GM23338 (cell line): ENCODE results near the gene GBE1. TPM values are rescaled to one million over a fixed set of nuclear protein-coding genes. Genes with fewer than 3 reads are reported as not detected.

Experiments
- ATAC-seq: fragments of 200-7000 bp; cut with Tn5 transposase; 3 replicates; pipeline ENCODE4 v1.9.1; 2020
- DNase-seq: peaks from one replicate; pipeline ENCODE4 v3.0.0-alpha.2; 2015; ENCODE audit warnings: low spot score
- H2AFZ ChIP-seq: fragments of 200-600 bp; sonication (generic); 2 replicates; pipeline ENCODE4 v1.8.0; 2016; ENCODE audit warnings: antibody characterized with exemption, mild to moderate bottlenecking, moderate library complexity
- H3F3A ChIP-seq: fragments of 200-600 bp; sonication (generic); replicated peaks from 2 replicates; pipeline ENCODE4 v1.8.0; 2017; ENCODE audit warnings: antibody characterized with exemption, mixed run types, low read depth
- H3K27ac ChIP-seq: fragments of 200-600 bp; sonication (generic); 2 replicates; pipeline ENCODE4 v1.6.1; 2016; ENCODE audit warnings: low read depth
- H3K27me3 ChIP-seq: fragments of 200-600 bp; sonication (generic); 2 replicates; pipeline ENCODE4 v1.8.0; 2016; ENCODE audit warnings: mild to moderate bottlenecking, mixed run types, moderate library complexity; ENCODE audit not compliant: insufficient read depth
- H3K36me3 ChIP-seq: fragments of 200-600 bp; sonication (generic); 2 replicates; pipeline ENCODE4 v1.8.0; 2016; ENCODE audit warnings: mild to moderate bottlenecking; ENCODE audit not compliant: insufficient read depth
- H3K4me1 ChIP-seq: fragments of 200-600 bp; sonication (generic); 2 replicates; pipeline ENCODE4 v1.8.0; 2016; ENCODE audit warnings: mild to moderate bottlenecking, moderate library complexity; ENCODE audit not compliant: insufficient read depth
- H3K4me2 ChIP-seq: fragments of 200-600 bp; sonication (generic); 2 replicates; pipeline ENCODE4 v1.7.1; 2017; ENCODE audit warnings: mixed run types
- H3K4me3 ChIP-seq: fragments of 200-600 bp; sonication (generic); 2 replicates; pipeline ENCODE4 v1.6.1; 2016; ENCODE audit warnings: mixed run types
- H3K79me2 ChIP-seq: fragments of 200-600 bp; sonication (generic); replicated peaks from 2 replicates; pipeline ENCODE4 v1.8.0; 2017; ENCODE audit warnings: mild to moderate bottlenecking; ENCODE audit not compliant: insufficient read depth
- H3K9me2 ChIP-seq: fragments of 200-600 bp; sonication (generic); 2 replicates; pipeline ENCODE4 v1.8.0; 2017; ENCODE audit not compliant: insufficient read depth
- H4K20me1 ChIP-seq: fragments of 200-600 bp; sonication (generic); replicated peaks from 2 replicates; pipeline ENCODE4 v1.8.0; 2017; ENCODE audit warnings: mild to moderate bottlenecking; ENCODE audit not compliant: insufficient read depth
- H3K27ac Mint-ChIP-seq: 2 replicates; pipeline ENCODE4 v1.8.0; 2020; ENCODE audit warnings: inconsistent platforms, mild to moderate bottlenecking, moderate library complexity, mixed read lengths
- H3K27me3 Mint-ChIP-seq: 3 replicates; pipeline ENCODE4 v1.8.0; 2022; ENCODE audit warnings: low read depth, mild to moderate bottlenecking, moderate library complexity, mixed read lengths, inconsistent platforms; ENCODE audit not compliant: insufficient read depth, poor library complexity
- H3K36me3 Mint-ChIP-seq: 3 replicates; pipeline ENCODE4 v1.8.0; 2021; ENCODE audit warnings: low read depth, mild to moderate bottlenecking, inconsistent platforms, moderate library complexity, mixed read lengths
- H3K4me1 Mint-ChIP-seq: 3 replicates; pipeline ENCODE4 v1.8.0; 2020; ENCODE audit warnings: mild to moderate bottlenecking, inconsistent platforms, mixed read lengths
- H3K4me3 Mint-ChIP-seq: 3 replicates; pipeline ENCODE4 v1.8.0; 2021; ENCODE audit warnings: moderate library complexity, mild to moderate bottlenecking, inconsistent platforms, mixed read lengths
- H3K9me3 Mint-ChIP-seq: 3 replicates; pipeline ENCODE4 v1.8.0; 2020; ENCODE audit warnings: moderate library complexity, mild to moderate bottlenecking, inconsistent platforms, mixed read lengths
- CREB1 ChIP-seq: fragments of 250-450 bp; sonication (Bioruptor Pico); IDR thresholded peaks from 2 replicates; pipeline ENCODE4 v1.5.0; 2020; ENCODE audit warnings: low read depth, mild to moderate bottlenecking, moderate library complexity
- EZH2 ChIP-seq: fragments of 200-600 bp; sonication (generic); IDR thresholded peaks from one replicate; pipeline ENCODE4 v1.8.0; 2017; ENCODE audit warnings: antibody characterized with exemption, mild to moderate bottlenecking, low read depth; ENCODE audit not compliant: unreplicated experiment
- EZH2phosphoT487 ChIP-seq: fragments of 200-600 bp; sonication (generic); IDR thresholded peaks from one replicate; pipeline ENCODE4 v1.8.1; 2018; ENCODE audit warnings: antibody characterized with exemption; ENCODE audit not compliant: unreplicated experiment
- JUNB ChIP-seq: IDR thresholded peaks from one replicate; pipeline ENCODE4 v1.6.1; 2016; ENCODE audit warnings: antibody characterized with exemption; ENCODE audit not compliant: unreplicated experiment
- NANOG ChIP-seq: IDR thresholded peaks from 2 replicates; pipeline ENCODE4 v1.6.1; 2016; ENCODE audit warnings: antibody characterized with exemption, borderline replicate concordance
- POLR2AphosphoS5 ChIP-seq: IDR thresholded peaks from 2 replicates; pipeline ENCODE4 v1.6.1; 2016; ENCODE audit warnings: antibody characterized with exemption, low read depth
- STAT1 ChIP-seq: IDR thresholded peaks from one replicate; pipeline ENCODE4 v1.6.1; 2016; ENCODE audit warnings: antibody characterized with exemption; ENCODE audit not compliant: unreplicated experiment
- ZNF114 ChIP-seq: fragments of 250-450 bp; sonication (Bioruptor Pico); IDR thresholded peaks from 2 replicates; pipeline ENCODE4 v1.5.0; 2020; ENCODE audit warnings: mild to moderate bottlenecking, moderate library complexity
- ZNF331 ChIP-seq: fragments of 250-450 bp; sonication (Bioruptor Pico); IDR thresholded peaks from 2 replicates; pipeline ENCODE4 v1.5.0; 2020; ENCODE audit warnings: low read depth, mild to moderate bottlenecking, moderate library complexity
- polyA plus RNA-seq: library from polyadenylated mRNA; unstranded; fragments of >200 nt; fragmentation: Nextera tagmentation; extraction: Ambion mirVana; gene quantifications from 2 replicates; pipeline ENCODE4 v1.2.1, GENCODE V29; 2016
- total RNA-seq: library from RNA; depleted of rRNA; stranded (reverse); fragments of >200 nt; shearing (Covaris generic); gene quantifications from 2 replicates; pipeline ENCODE4 v1.2.3, GENCODE V29; 2014
- TF ChIP-seq, protein P1 (sequence below): IDR thresholded peaks from 2 replicates; pipeline ENCODE4 v1.6.1; 2016; ENCODE audit warnings: antibody characterized with exemption
- TF ChIP-seq, protein P2 (sequence below): IDR thresholded peaks from one replicate; pipeline ENCODE4 v1.6.1; 2018; ENCODE audit warnings: antibody characterized with exemption; ENCODE audit not compliant: unreplicated experiment
- TF ChIP-seq, protein P3 (sequence below): fragments of 250-450 bp; sonication (Bioruptor Pico); IDR thresholded peaks from 2 replicates; pipeline ENCODE4 v1.5.0; 2020; ENCODE audit warnings: mild to moderate bottlenecking, moderate library complexity
- TF ChIP-seq, protein P4 (sequence below), 2 experiments: fragments of 200-600 bp in 1 of 2; sonication (generic) in 1 of 2; conservative IDR thresholded peaks; 2 replicates each; pipeline versions ENCODE4 v1.5.1 to v1.6.1; 2016 to 2017; ENCODE audit warnings: antibody characterized with exemption in 2 of 2, low read depth in 2 of 2, mild to moderate bottlenecking in 2 of 2, moderate library complexity in 1 of 2

Gene GBE1
- total and polyA plus RNA-seq, 2 experiments from 2014 or later = 6.4 to 12.2 TPM

DNA sequence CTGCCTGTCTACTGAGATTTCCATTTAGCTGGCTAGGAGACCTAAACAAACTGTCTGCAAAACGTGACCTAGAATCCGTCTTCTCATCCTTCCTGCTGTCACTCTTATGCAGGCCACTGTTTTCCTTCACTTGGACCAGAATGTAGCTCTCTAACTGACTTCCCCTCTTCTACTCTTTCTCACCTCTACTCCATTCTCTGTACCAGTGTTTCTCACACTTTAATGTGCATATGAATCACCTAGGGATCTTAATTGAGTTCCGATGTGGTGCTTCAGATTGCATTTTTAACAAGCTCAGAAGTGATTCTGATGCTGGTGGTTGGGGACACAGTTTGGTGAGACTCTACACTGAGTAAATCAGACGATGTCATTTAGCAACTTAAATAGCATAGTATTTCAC, 1.6 kb upstream of the GBE1 start:
- Histone ChIP-seq H3K4me1 (peaks cover 7% of the 10 kb centered on the region), H4K20me1 (no peaks in the 10 kb centered on the region), H3K27ac (no peak overlapping the region), H3K79me2 (peaks cover 13% of the 10 kb centered on the region), H3K36me3 (no peaks in the 10 kb centered on the region), H2AFZ (no peak overlapping the region), H3K27me3 (no peaks in the 10 kb centered on the region), H3K9me2 (0 out of 2 replicates have a peak, but pooled peaks cover 4% of the 10 kb centered on the region), H3F3A (peaks cover 2% of the 10 kb centered on the region; the same call in 1 of the 2 replicates), H3K4me2 (no peak overlapping the region), H3K4me3 (no peak overlapping the region)
- H3K9me3 Mint-ChIP-seq = peaks cover 4% of the 10 kb centered on the region; the same call in 2 of the 3 replicates
- H3K27ac Mint-ChIP-seq = no peak overlapping the region
- TF ChIP-seq, protein P1, sequence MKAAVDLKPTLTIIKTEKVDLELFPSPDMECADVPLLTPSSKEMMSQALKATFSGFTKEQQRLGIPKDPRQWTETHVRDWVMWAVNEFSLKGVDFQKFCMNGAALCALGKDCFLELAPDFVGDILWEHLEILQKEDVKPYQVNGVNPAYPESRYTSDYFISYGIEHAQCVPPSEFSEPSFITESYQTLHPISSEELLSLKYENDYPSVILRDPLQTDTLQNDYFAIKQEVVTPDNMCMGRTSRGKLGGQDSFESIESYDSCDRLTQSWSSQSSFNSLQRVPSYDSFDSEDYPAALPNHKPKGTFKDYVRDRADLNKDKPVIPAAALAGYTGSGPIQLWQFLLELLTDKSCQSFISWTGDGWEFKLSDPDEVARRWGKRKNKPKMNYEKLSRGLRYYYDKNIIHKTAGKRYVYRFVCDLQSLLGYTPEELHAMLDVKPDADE = no peak
- no peak for TF ChIP-seq NANOG
- no peak for TF ChIP-seq POLR2AphosphoS5
- TF ChIP-seq, protein P2, sequence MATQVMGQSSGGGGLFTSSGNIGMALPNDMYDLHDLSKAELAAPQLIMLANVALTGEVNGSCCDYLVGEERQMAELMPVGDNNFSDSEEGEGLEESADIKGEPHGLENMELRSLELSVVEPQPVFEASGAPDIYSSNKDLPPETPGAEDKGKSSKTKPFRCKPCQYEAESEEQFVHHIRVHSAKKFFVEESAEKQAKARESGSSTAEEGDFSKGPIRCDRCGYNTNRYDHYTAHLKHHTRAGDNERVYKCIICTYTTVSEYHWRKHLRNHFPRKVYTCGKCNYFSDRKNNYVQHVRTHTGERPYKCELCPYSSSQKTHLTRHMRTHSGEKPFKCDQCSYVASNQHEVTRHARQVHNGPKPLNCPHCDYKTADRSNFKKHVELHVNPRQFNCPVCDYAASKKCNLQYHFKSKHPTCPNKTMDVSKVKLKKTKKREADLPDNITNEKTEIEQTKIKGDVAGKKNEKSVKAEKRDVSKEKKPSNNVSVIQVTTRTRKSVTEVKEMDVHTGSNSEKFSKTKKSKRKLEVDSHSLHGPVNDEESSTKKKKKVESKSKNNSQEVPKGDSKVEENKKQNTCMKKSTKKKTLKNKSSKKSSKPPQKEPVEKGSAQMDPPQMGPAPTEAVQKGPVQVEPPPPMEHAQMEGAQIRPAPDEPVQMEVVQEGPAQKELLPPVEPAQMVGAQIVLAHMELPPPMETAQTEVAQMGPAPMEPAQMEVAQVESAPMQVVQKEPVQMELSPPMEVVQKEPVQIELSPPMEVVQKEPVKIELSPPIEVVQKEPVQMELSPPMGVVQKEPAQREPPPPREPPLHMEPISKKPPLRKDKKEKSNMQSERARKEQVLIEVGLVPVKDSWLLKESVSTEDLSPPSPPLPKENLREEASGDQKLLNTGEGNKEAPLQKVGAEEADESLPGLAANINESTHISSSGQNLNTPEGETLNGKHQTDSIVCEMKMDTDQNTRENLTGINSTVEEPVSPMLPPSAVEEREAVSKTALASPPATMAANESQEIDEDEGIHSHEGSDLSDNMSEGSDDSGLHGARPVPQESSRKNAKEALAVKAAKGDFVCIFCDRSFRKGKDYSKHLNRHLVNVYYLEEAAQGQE = no peak
- TF ChIP-seq JUNB = no peak
- TF ChIP-seq, protein P3, sequence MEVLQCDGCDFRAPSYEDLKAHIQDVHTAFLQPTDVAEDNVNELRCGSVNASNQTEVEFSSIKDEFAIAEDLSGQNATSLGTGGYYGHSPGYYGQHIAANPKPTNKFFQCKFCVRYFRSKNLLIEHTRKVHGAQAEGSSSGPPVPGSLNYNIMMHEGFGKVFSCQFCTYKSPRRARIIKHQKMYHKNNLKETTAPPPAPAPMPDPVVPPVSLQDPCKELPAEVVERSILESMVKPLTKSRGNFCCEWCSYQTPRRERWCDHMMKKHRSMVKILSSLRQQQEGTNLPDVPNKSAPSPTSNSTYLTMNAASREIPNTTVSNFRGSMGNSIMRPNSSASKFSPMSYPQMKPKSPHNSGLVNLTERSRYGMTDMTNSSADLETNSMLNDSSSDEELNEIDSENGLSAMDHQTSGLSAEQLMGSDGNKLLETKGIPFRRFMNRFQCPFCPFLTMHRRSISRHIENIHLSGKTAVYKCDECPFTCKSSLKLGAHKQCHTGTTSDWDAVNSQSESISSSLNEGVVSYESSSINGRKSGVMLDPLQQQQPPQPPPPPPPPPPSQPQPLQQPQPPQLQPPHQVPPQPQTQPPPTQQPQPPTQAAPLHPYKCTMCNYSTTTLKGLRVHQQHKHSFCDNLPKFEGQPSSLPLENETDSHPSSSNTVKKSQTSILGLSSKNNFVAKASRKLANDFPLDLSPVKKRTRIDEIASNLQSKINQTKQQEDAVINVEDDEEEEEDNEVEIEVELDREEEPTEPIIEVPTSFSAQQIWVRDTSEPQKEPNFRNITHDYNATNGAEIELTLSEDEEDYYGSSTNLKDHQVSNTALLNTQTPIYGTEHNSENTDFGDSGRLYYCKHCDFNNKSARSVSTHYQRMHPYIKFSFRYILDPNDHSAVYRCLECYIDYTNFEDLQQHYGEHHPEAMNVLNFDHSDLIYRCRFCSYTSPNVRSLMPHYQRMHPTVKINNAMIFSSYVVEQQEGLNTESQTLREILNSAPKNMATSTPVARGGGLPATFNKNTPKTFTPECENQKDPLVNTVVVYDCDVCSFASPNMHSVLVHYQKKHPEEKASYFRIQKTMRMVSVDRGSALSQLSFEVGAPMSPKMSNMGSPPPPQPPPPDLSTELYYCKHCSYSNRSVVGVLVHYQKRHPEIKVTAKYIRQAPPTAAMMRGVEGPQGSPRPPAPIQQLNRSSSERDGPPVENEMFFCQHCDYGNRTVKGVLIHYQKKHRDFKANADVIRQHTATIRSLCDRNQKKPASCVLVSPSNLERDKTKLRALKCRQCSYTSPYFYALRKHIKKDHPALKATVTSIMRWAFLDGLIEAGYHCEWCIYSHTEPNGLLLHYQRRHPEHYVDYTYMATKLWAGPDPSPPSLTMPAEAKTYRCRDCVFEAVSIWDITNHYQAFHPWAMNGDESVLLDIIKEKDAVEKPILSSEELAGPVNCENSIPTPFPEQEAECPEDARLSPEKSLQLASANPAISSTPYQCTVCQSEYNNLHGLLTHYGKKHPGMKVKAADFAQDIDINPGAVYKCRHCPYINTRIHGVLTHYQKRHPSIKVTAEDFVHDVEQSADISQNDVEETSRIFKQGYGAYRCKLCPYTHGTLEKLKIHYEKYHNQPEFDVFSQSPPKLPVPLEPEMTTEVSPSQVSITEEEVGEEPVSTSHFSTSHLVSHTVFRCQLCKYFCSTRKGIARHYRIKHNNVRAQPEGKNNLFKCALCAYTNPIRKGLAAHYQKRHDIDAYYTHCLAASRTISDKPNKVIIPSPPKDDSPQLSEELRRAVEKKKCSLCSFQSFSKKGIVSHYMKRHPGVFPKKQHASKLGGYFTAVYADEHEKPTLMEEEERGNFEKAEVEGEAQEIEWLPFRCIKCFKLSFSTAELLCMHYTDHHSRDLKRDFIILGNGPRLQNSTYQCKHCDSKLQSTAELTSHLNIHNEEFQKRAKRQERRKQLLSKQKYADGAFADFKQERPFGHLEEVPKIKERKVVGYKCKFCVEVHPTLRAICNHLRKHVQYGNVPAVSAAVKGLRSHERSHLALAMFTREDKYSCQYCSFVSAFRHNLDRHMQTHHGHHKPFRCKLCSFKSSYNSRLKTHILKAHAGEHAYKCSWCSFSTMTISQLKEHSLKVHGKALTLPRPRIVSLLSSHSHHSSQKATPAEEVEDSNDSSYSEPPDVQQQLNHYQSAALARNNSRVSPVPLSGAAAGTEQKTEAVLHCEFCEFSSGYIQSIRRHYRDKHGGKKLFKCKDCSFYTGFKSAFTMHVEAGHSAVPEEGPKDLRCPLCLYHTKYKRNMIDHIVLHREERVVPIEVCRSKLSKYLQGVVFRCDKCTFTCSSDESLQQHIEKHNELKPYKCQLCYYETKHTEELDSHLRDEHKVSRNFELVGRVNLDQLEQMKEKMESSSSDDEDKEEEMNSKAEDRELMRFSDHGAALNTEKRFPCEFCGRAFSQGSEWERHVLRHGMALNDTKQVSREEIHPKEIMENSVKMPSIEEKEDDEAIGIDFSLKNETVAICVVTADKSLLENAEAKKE = no peak
- TF ChIP-seq ZNF331 = no peak
- TF ChIP-seq EZH2phosphoT487 = no peak
- TF ChIP-seq, protein P4, sequence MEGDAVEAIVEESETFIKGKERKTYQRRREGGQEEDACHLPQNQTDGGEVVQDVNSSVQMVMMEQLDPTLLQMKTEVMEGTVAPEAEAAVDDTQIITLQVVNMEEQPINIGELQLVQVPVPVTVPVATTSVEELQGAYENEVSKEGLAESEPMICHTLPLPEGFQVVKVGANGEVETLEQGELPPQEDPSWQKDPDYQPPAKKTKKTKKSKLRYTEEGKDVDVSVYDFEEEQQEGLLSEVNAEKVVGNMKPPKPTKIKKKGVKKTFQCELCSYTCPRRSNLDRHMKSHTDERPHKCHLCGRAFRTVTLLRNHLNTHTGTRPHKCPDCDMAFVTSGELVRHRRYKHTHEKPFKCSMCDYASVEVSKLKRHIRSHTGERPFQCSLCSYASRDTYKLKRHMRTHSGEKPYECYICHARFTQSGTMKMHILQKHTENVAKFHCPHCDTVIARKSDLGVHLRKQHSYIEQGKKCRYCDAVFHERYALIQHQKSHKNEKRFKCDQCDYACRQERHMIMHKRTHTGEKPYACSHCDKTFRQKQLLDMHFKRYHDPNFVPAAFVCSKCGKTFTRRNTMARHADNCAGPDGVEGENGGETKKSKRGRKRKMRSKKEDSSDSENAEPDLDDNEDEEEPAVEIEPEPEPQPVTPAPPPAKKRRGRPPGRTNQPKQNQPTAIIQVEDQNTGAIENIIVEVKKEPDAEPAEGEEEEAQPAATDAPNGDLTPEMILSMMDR (conservative IDR thresholded peaks at IDR 0.05; ENCODE audit: low read depth in 2 of 2) = no peak
- TF ChIP-seq EZH2 = no peak
- TF ChIP-seq ZNF114 (CRISPR knock-in tag) = no peak
- TF ChIP-seq CREB1 (CRISPR knock-in tag) = no peak
- no peak for TF ChIP-seq STAT1
- DNase-seq (no peak), ATAC-seq (no peak)
- H3K4me1 Mint-ChIP-seq = peaks cover 21% of the 10 kb centered on the region
- H3K36me3 Mint-ChIP-seq = peaks cover 9% of the 10 kb centered on the region; the same call in 2 of the 3 replicates
- peak overlapping the region; percentile 28 for H3K4me3 Mint-ChIP-seq
- H3K27me3 Mint-ChIP-seq = peaks cover 5% of the 10 kb centered on the region
